ENCODE results near the gene ARHGEF28. TPM values are rescaled to one million over a fixed set of nuclear protein-coding genes. Genes with fewer than 3 reads are reported as not detected.

The ARHGEF28 gene
- total RNA-seq, 4 donors from 2014 or later = 12.7 to 31.2 (median 19.2) TPM

GRCh38 chr5:73663860-73664240 lies 37.9 kb downstream of the ARHGEF28 start:
- H3K4me1 ChIP-seq = no peaks in the 10 kb centered on the region

GRCh38 chr5:73664796-73665195 lies 38.8 kb downstream of the ARHGEF28 start:
- Histone ChIP-seq H3K27ac (replicated peaks in 1 of 4) (no peak overlapping the region), H3K9me3 (no peaks in the 10 kb centered on the region), H3K4me3 (no peak overlapping the region), H3K36me3 (no peaks in the 10 kb centered on the region), H3K27me3 (no peaks in the 10 kb centered on the region), H3K4me1 (no peaks in the 10 kb centered on the region)
- no peak for DNase-seq (ENCODE audit: extremely low spot score)
- TF ChIP-seq CTCF (IDR thresholded peaks at IDR 0.05) = no peak
- no peak for TF ChIP-seq POLR2A (IDR thresholded peaks at IDR 0.05; ENCODE audit: low read depth)
- TF ChIP-seq POLR2AphosphoS5 (IDR thresholded peaks at IDR 0.05) = no peak
- TF ChIP-seq EP300 (IDR thresholded peaks at IDR 0.05) = no peak
- intact Hi-C loops (cut with DNase I) = no loop called here

More at GRCh38 chr5:73663860-73664240, 37.9 kb downstream of the ARHGEF28 start:
- no peak for TF ChIP-seq EP300 (IDR thresholded peaks at IDR 0.05)
- no peak for TF ChIP-seq POLR2AphosphoS5 (IDR thresholded peaks at IDR 0.05)
- no peak for TF ChIP-seq CTCF (IDR thresholded peaks at IDR 0.05)
- no peak for TF ChIP-seq POLR2A (IDR thresholded peaks at IDR 0.05; ENCODE audit: low read depth)
- intact Hi-C loops (cut with DNase I) = no loop called here
- H3K36me3 ChIP-seq = no peaks in the 10 kb centered on the region
- WGBS = 84% methylated on average over 2 of the region's 2 CpGs
- no peak overlapping the region for H3K27ac ChIP-seq (replicated peaks in 1 of 4)
- no peaks in the 10 kb centered on the region for H3K27me3 ChIP-seq
- no peak for DNase-seq (ENCODE audit: extremely low spot score)
- no peak overlapping the region for H3K4me3 ChIP-seq
- H3K9me3 ChIP-seq = no peaks in the 10 kb centered on the region

- WGBS = 78% methylated on average over 4 of the region's 4 CpGs
- intact Hi-C loops (cut with DNase I) = no loop called here
- H3K4me3 ChIP-seq = no peak overlapping the region
- no peaks in the 10 kb centered on the region for H3K9me3 ChIP-seq
- H3K36me3 ChIP-seq = no peaks in the 10 kb centered on the region
- H3K4me1 ChIP-seq = no peaks in the 10 kb centered on the region
- TF ChIP-seq POLR2A (IDR thresholded peaks at IDR 0.05; ENCODE audit: low read depth) = no peak
- no peaks in the 10 kb centered on the region for H3K27me3 ChIP-seq
- H3K27ac ChIP-seq (replicated peaks in 1 of 4) = no peak overlapping the region
- DNase-seq (ENCODE audit: extremely low spot score) = no peak
Observed at GRCh38 chr5:73666891-73667290, 40.9 kb downstream of the ARHGEF28 start.

- no peak overlapping the region for H3K27ac ChIP-seq (replicated peaks in 1 of 4)
- DNase-seq (ENCODE audit: extremely low spot score) = no peak
- WGBS = 66% methylated on average over 4 of the region's 4 CpGs
Observed at GRCh38 chr5:73668017-73668416, 42.0 kb downstream of the ARHGEF28 start.

GRCh38 chr5:73668486-73669111 lies 42.6 kb downstream of the ARHGEF28 start:
- Histone ChIP-seq H3K27ac (replicated peaks in 1 of 4) (no peak overlapping the region), H3K4me3 (no peak overlapping the region), H3K4me1 (peaks cover 0 to 13% (median 12%) of the 10 kb centered on the region in 4 donors), H3K36me3 (no peaks in the 10 kb centered on the region), H3K27me3 (no peaks in the 10 kb centered on the region), H3K9me3 (no peaks in the 10 kb centered on the region)
- intact Hi-C loops (cut with DNase I) = no loop called here
- TF ChIP-seq POLR2AphosphoS5 (IDR thresholded peaks at IDR 0.05) (no peak), EP300 (IDR thresholded peaks at IDR 0.05) (no peak), CTCF (IDR thresholded peaks at IDR 0.05) (no peak), POLR2A (IDR thresholded peaks at IDR 0.05; ENCODE audit: low read depth) (no peak)
- WGBS = 81% methylated on average over 3 of the region's 3 CpGs
- no peak for DNase-seq (ENCODE audit: extremely low spot score)

More at GRCh38 chr5:73668017-73668416, 42.0 kb downstream of the ARHGEF28 start:
- intact Hi-C loops (cut with DNase I) = no loop called here
- H3K9me3 ChIP-seq = no peaks in the 10 kb centered on the region
- H3K27me3 ChIP-seq = no peaks in the 10 kb centered on the region
- H3K4me1 ChIP-seq = peaks cover 0 to 9% (median 6%) of the 10 kb centered on the region in 4 donors
- no peak overlapping the region for H3K4me3 ChIP-seq
- H3K36me3 ChIP-seq = no peaks in the 10 kb centered on the region
- TF ChIP-seq POLR2A (IDR thresholded peaks at IDR 0.05; ENCODE audit: low read depth) (no peak), EP300 (IDR thresholded peaks at IDR 0.05) (no peak), CTCF (IDR thresholded peaks at IDR 0.05) (no peak)
